ENCODE results near the gene ACO2. TPM values are rescaled to one million over a fixed set of nuclear protein-coding genes. Genes with fewer than 3 reads are reported as not detected.
"Not testable (repeated sequence)": the region's sequence is repeated elsewhere in the genome, so short reads cannot be mapped to it uniquely, and the experiment has no call there.

The ACO2 gene
- total and polyA plus RNA-seq, 5 experiments from 2014 or later, result 64.2 to 91.9 (median 72.3) TPM

- H3K27me3 Mint-ChIP-seq, H3K4me3 Mint-ChIP-seq, H3K9me3 Mint-ChIP-seq, DNase-seq, ATAC-seq, H3K27ac Mint-ChIP-seq: not testable (repeated sequence)
- Mint-ChIP-seq H3K36me3 (peaks cover 0 to 70% (median 13%) of the 10 kb centered on the region in 3 donors), H3K4me1 (peaks cover 0 to 18% (median 12%) of the 10 kb centered on the region in 4 donors)
- POLR2A ChIA-PET, result interaction anchor here (0.7 to 3.2 kb wide), 3 partner anchors 9 to 48 kb away, joined by 3 to 11 read pairs (median 4); partner anchors contain the start of genes ACO2 and PHF5A
These were observed 8.8 kb upstream of the ACO2 start for GRCh38 chr22:41460071-41460470.

- POLR2A ChIA-PET, result interaction anchor here (1.2 to 3.0 kb wide), 2 partner anchors 15 to 17 kb away, joined by 3 to 17 read pairs; partner anchors contain the start of gene TOB2
- no peaks in the 10 kb centered on the region for H3K9me3 Mint-ChIP-seq
- H3K4me1 Mint-ChIP-seq, result peaks cover 0 to 28% (median 13%) of the 10 kb centered on the region in 4 donors
- peak overlapping the region in 1 of 10 donors; percentile 48 for H3K27ac Mint-ChIP-seq
- peaks cover 0 to 85% (median 14%) of the 10 kb centered on the region in 3 donors for H3K36me3 Mint-ChIP-seq
- ATAC-seq (no peak), DNase-seq (no peak)
- H3K27me3 Mint-ChIP-seq, result no peaks in the 10 kb centered on the region
- no peak overlapping the region for H3K4me3 Mint-ChIP-seq
These were observed 7.0 kb upstream of the ACO2 start for GRCh38 chr22:41461901-41462300.

- Mint-ChIP-seq H3K36me3 (peaks cover 0 to 57% (median 12%) of the 10 kb centered on the region in 3 donors), H3K4me1 (peaks cover 21 to 69% (median 57%) of the 10 kb centered on the region in 4 donors), H3K4me3 (peak overlapping the region; percentile 89 to 93 (median 92)), H3K27me3 (no peaks in the 10 kb centered on the region), H3K27ac (peak overlapping the region; percentile 98 to 100 (median 100)), H3K9me3 (no peaks in the 10 kb centered on the region)
- ATAC-seq, result peak; percentile 2 to 13
- no peak for DNase-seq
- POLR2A ChIA-PET, result interaction anchor here (0.6 to 9.0 kb wide), 17 partner anchors 10 to 1176 kb away, joined by 3 to 216 read pairs (median 11); partner anchors contain the start of genes DESI1, PMM1, RANGAP1 and ST13
These were observed 418 bp downstream of the ACO2 start for GRCh38 chr22:41469218-41469851.

GRCh38 chr22:41470886-41471285 lies 2.0 kb downstream of the ACO2 start:
- Mint-ChIP-seq H3K4me3 (peak overlapping the region in 9 of 10 donors; percentile 39 to 93 (median 73)), H3K36me3 (peaks cover 0 to 44% (median 5%) of the 10 kb centered on the region in 3 donors), H3K27me3 (no peaks in the 10 kb centered on the region), H3K4me1 (peaks cover 23 to 66% (median 53%) of the 10 kb centered on the region in 4 donors), H3K27ac (peak overlapping the region in 8 of 10 donors; percentile 29 to 99 (median 76)), H3K9me3 (no peaks in the 10 kb centered on the region)
- ATAC-seq (no peak), DNase-seq (no peak)
- POLR2A ChIA-PET, result interaction anchor here (9.0 kb wide), 1 partner anchor 24 kb away, joined by 216 read pairs; the partner anchor contains the start of gene TOB2

GRCh38 chr22:41471568-41471967 lies 2.7 kb downstream of the ACO2 start:
- peaks cover 23 to 68% (median 52%) of the 10 kb centered on the region in 4 donors for H3K4me1 Mint-ChIP-seq
- H3K4me3 Mint-ChIP-seq, result peak overlapping the region in 1 of 10 donors; percentile 4
- H3K36me3 Mint-ChIP-seq, result peaks cover 0 to 42% (median 5%) of the 10 kb centered on the region in 3 donors
- H3K9me3 Mint-ChIP-seq, result no peaks in the 10 kb centered on the region
- ATAC-seq, result no peak
- DNase-seq, result no peak
- no peaks in the 10 kb centered on the region for H3K27me3 Mint-ChIP-seq
- POLR2A ChIA-PET, result interaction anchor here (9.0 kb wide), 1 partner anchor 24 kb away, joined by 216 read pairs; the partner anchor contains the start of gene TOB2
- H3K27ac Mint-ChIP-seq, result no peak overlapping the region

- no peak for DNase-seq
- Mint-ChIP-seq H3K4me1 (peaks cover 14 to 65% (median 46%) of the 10 kb centered on the region in 4 donors), H3K4me3 (no peak overlapping the region), H3K9me3 (no peaks in the 10 kb centered on the region), H3K36me3 (peaks cover 0 to 41% (median 0%) of the 10 kb centered on the region in 3 donors), H3K27ac (no peak overlapping the region), H3K27me3 (no peaks in the 10 kb centered on the region)
- no peak for ATAC-seq
- POLR2A ChIA-PET, result interaction anchor here (0.7 kb wide), 3 partner anchors 11 to 83 kb away, joined by 3 to 6 read pairs (median 3); no protein-coding TSS in a partner anchor
These were observed 6.0 kb downstream of the ACO2 start for GRCh38 chr22:41474872-41475451.

- Mint-ChIP-seq H3K27me3 (no peaks in the 10 kb centered on the region), H3K9me3 (no peaks in the 10 kb centered on the region), H3K27ac (peak overlapping the region in 3 of 10 donors; percentile 19 to 66 (median 43)), H3K4me3 (peak overlapping the region in 1 of 10 donors; percentile 29), H3K36me3 (peaks cover 0 to 26% (median 0%) of the 10 kb centered on the region in 3 donors), H3K4me1 (peaks cover 17 to 69% (median 51%) of the 10 kb centered on the region in 4 donors)
- POLR2A ChIA-PET, result interaction anchor here (0.8 kb wide), 1 partner anchor 66 kb away, joined by 3 read pairs; no protein-coding TSS in a partner anchor
- no peak for DNase-seq
- no peak for ATAC-seq
These were observed 9.6 kb downstream of the ACO2 start for GRCh38 chr22:41478473-41478872.

- Mint-ChIP-seq H3K4me3 (peak overlapping the region in 1 of 10 donors; percentile 22), H3K27ac (peak overlapping the region in 4 of 10 donors; percentile 17 to 66 (median 30)), H3K9me3 (no peaks in the 10 kb centered on the region), H3K4me1 (peaks cover 15 to 69% (median 50%) of the 10 kb centered on the region in 4 donors), H3K27me3 (no peaks in the 10 kb centered on the region), H3K36me3 (peaks cover 0 to 24% (median 0%) of the 10 kb centered on the region in 3 donors)
- POLR2A ChIA-PET, result interaction anchor here (0.8 to 1.1 kb wide), 2 partner anchors 46 to 67 kb away, joined by 3 read pairs; no protein-coding TSS in a partner anchor
- ATAC-seq, result no peak
- no peak for DNase-seq
These were observed 10.1 kb downstream of the ACO2 start for GRCh38 chr22:41478891-41479521.

- peaks cover 14 to 73% (median 51%) of the 10 kb centered on the region in 4 donors for H3K4me1 Mint-ChIP-seq
- DNase-seq, result no peak
- no peak overlapping the region for H3K4me3 Mint-ChIP-seq
- H3K27me3 Mint-ChIP-seq, result no peaks in the 10 kb centered on the region
- peaks cover 0 to 23% (median 0%) of the 10 kb centered on the region in 3 donors for H3K36me3 Mint-ChIP-seq
- no peaks in the 10 kb centered on the region for H3K9me3 Mint-ChIP-seq
- POLR2A ChIA-PET, result interaction anchor here (1.1 kb wide), 1 partner anchor 45 kb away, joined by 3 read pairs; no protein-coding TSS in a partner anchor
- no peak for ATAC-seq
- H3K27ac Mint-ChIP-seq, result peak overlapping the region in 3 of 10 donors; percentile 8 to 66 (median 33)
These were observed 10.9 kb downstream of the ACO2 start for GRCh38 chr22:41479671-41480396.

- Mint-ChIP-seq H3K4me3 (no peak overlapping the region), H3K27ac (peak overlapping the region in 1 of 10 donors; percentile 40), H3K36me3 (peaks cover 0 to 23% (median 0%) of the 10 kb centered on the region in 3 donors), H3K9me3 (no peaks in the 10 kb centered on the region), H3K4me1 (peaks cover 13 to 75% (median 52%) of the 10 kb centered on the region in 4 donors), H3K27me3 (no peaks in the 10 kb centered on the region)
- DNase-seq, result no peak
- no peak for ATAC-seq
- POLR2A ChIA-PET, result interaction anchor here (1.1 kb wide), 1 partner anchor 45 kb away, joined by 3 read pairs; no protein-coding TSS in a partner anchor
These were observed 11.4 kb downstream of the ACO2 start for GRCh38 chr22:41480397-41480735.

- Mint-ChIP-seq H3K4me3 (no peak overlapping the region), H3K27ac (peak overlapping the region in 2 of 10 donors; percentile 19 to 51), H3K9me3 (no peaks in the 10 kb centered on the region), H3K36me3 (peaks cover 0 to 28% (median 0%) of the 10 kb centered on the region in 3 donors), H3K4me1 (peaks cover 16 to 75% (median 56%) of the 10 kb centered on the region in 4 donors), H3K27me3 (no peaks in the 10 kb centered on the region)
- ATAC-seq (no peak), DNase-seq (no peak)
- POLR2A ChIA-PET, result no interaction called here
These were observed 12.4 kb downstream of the ACO2 start for GRCh38 chr22:41481131-41481830.

Measured in naive thymus-derived CD8-positive, alpha-beta T cell (primary cell).